ENCODE results near the gene INTS7. TPM values are rescaled to one million over a fixed set of nuclear protein-coding genes. Genes with fewer than 3 reads are reported as not detected.

Gene INTS7
- total RNA-seq, 1 experiment from 2014 or later: 25.3 TPM

DNA sequence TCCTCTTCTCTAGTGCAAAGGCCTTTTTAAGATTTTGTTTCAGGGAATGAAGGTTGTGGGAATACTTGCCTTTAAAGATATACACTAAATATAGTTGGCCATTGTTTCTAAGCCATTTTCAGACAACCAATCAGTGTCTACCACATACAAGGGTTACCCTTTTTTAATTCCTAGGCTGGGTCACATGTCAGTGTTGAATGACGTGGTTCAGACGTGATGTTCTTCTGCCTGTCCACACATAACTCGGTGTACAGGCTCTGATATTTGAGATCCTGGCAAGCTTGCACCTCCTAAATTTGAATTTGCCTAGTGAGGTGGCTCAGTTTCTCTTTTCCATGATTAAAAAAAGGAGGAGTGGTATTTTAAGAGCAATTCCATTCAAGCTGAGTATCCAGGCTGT, 39.0 kb upstream of the INTS7 start:
- peaks cover 71% of the 10 kb centered on the region for H3K36me3 ChIP-seq (ENCODE audit: low read depth, low read length)
- no peaks in the 10 kb centered on the region for H3K27me3 ChIP-seq (ENCODE audit: low read length)
- BruUV-seq (replicated peaks): no TSS peak
- H3K4me1 ChIP-seq (ENCODE audit: insufficient read depth, low read length): no peaks in the 10 kb centered on the region
- H3F3A ChIP-seq (ENCODE audit: low read length, unreplicated experiment): no peaks in the 10 kb centered on the region
- ATAC-seq (no peak), DNase-seq (no peak)
- no peak overlapping the region for H2AFZ ChIP-seq (ENCODE audit: low read length)
- no peaks in the 10 kb centered on the region for H3K9me3 ChIP-seq (ENCODE audit: low read length)
- H3K9ac ChIP-seq (ENCODE audit: low read length): no peak overlapping the region
- TF ChIP-seq EZH2 (IDR thresholded peaks at IDR 0.05; ENCODE audit: low read length, unreplicated experiment) (no peak), EZH2phosphoT487 (IDR thresholded peaks at IDR 0.05; ENCODE audit: borderline replicate concordance, low read length) (no peak)
- TF ChIP-seq, protein P1, sequence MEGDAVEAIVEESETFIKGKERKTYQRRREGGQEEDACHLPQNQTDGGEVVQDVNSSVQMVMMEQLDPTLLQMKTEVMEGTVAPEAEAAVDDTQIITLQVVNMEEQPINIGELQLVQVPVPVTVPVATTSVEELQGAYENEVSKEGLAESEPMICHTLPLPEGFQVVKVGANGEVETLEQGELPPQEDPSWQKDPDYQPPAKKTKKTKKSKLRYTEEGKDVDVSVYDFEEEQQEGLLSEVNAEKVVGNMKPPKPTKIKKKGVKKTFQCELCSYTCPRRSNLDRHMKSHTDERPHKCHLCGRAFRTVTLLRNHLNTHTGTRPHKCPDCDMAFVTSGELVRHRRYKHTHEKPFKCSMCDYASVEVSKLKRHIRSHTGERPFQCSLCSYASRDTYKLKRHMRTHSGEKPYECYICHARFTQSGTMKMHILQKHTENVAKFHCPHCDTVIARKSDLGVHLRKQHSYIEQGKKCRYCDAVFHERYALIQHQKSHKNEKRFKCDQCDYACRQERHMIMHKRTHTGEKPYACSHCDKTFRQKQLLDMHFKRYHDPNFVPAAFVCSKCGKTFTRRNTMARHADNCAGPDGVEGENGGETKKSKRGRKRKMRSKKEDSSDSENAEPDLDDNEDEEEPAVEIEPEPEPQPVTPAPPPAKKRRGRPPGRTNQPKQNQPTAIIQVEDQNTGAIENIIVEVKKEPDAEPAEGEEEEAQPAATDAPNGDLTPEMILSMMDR (conservative IDR thresholded peaks at IDR 0.05; ENCODE audit: low read depth, low read length): no peak
- H3K4me2 ChIP-seq (ENCODE audit: low read length): no peak overlapping the region
- H3K4me3 ChIP-seq (ENCODE audit: low read length): no peak overlapping the region
- H3K79me2 ChIP-seq (ENCODE audit: low read length): no peaks in the 10 kb centered on the region
- ChIA-PET CTCF (no interaction called here), POLR2A (ENCODE audit: unreplicated experiment) (no interaction called here)
- no peaks in the 10 kb centered on the region for H4K20me1 ChIP-seq (ENCODE audit: low read length)
- H3K27ac ChIP-seq (ENCODE audit: low read length): no peak overlapping the region
- intact Hi-C loops (cut with micrococcal nuclease): no loop called here
- H3K9me2 ChIP-seq (replicated peaks; ENCODE audit: low read length): no peaks in the 10 kb centered on the region

DNA sequence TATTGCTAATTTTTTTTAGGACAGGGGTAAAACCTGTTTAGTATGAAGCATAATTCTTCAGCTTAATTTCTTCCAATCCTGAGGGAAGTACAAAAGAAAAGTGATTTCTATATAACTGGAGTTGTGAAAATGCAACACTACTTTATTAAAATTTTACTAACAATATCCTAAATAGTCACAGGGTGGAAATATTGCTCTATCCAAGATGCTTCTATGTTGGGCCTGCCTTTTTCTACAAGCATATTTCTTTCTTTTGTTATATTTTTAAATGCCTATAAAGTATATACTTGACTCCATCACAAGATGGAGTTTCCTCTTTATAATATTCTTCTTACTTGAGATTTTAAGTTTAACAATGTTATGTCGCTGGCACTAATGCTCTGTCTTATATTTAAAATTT, 38.1 kb upstream of the INTS7 start:
- ChIA-PET POLR2A (ENCODE audit: unreplicated experiment) (no interaction called here), CTCF (no interaction called here)
- no peak overlapping the region for H3K9ac ChIP-seq (ENCODE audit: low read length)
- no peak overlapping the region for H3K4me3 ChIP-seq (ENCODE audit: low read length)
- no peak for TF ChIP-seq EZH2phosphoT487 (IDR thresholded peaks at IDR 0.05; ENCODE audit: borderline replicate concordance, low read length)
- no peak for TF ChIP-seq EZH2 (IDR thresholded peaks at IDR 0.05; ENCODE audit: low read length, unreplicated experiment)
- TF ChIP-seq, protein P1 (conservative IDR thresholded peaks at IDR 0.05; ENCODE audit: low read depth, low read length): no peak
- no TSS peak for BruUV-seq (replicated peaks)
- no peaks in the 10 kb centered on the region for H3K4me1 ChIP-seq (ENCODE audit: insufficient read depth, low read length)
- H3K36me3 ChIP-seq (ENCODE audit: low read depth, low read length): peaks cover 65% of the 10 kb centered on the region
- no peak for DNase-seq
- H3K27ac ChIP-seq (ENCODE audit: low read length): no peak overlapping the region
- H3K27me3 ChIP-seq (ENCODE audit: low read length): no peaks in the 10 kb centered on the region
- no peaks in the 10 kb centered on the region for H3K9me2 ChIP-seq (replicated peaks; ENCODE audit: low read length)
- H3K79me2 ChIP-seq (ENCODE audit: low read length): no peaks in the 10 kb centered on the region
- H4K20me1 ChIP-seq (ENCODE audit: low read length): no peaks in the 10 kb centered on the region
- no peak overlapping the region for H3K4me2 ChIP-seq (ENCODE audit: low read length)
- ATAC-seq: no peak
- H3F3A ChIP-seq (ENCODE audit: low read length, unreplicated experiment): no peaks in the 10 kb centered on the region
- H3K9me3 ChIP-seq (ENCODE audit: low read length): no peaks in the 10 kb centered on the region
- no peak overlapping the region for H2AFZ ChIP-seq (ENCODE audit: low read length)
- intact Hi-C loops (cut with micrococcal nuclease): no loop called here

DNA sequence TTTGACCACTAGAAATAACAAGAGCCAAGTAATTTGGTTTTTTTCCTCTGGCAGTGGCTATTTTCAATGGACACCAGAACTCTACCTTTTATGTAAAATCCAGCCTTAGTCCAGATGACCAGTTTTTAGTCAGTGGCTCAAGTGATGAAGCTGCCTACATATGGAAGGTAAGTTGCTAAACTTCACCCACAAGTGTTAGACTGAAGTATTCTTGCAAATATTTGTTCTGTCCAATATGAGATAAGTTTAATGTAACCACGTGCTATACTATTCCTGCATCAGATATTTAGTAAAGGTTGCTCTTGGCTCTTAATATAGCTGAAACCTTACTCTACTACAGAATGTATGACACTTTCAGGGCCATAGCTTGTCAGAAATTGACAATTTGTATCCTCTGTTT, 36.7 kb upstream of the INTS7 start:
- no peak for TF ChIP-seq EZH2 (IDR thresholded peaks at IDR 0.05; ENCODE audit: low read length, unreplicated experiment)
- TF ChIP-seq, protein P1 (conservative IDR thresholded peaks at IDR 0.05; ENCODE audit: low read depth, low read length): no peak
- TF ChIP-seq EZH2phosphoT487 (IDR thresholded peaks at IDR 0.05; ENCODE audit: borderline replicate concordance, low read length): no peak
- Histone ChIP-seq H3K4me3 (ENCODE audit: low read length) (no peak overlapping the region), H2AFZ (ENCODE audit: low read length) (no peak overlapping the region), H3K36me3 (ENCODE audit: low read depth, low read length) (peaks cover 66% of the 10 kb centered on the region), H3K27me3 (ENCODE audit: low read length) (no peaks in the 10 kb centered on the region), H3K9me2 (replicated peaks; ENCODE audit: low read length) (no peaks in the 10 kb centered on the region), H4K20me1 (ENCODE audit: low read length) (no peaks in the 10 kb centered on the region), H3K79me2 (ENCODE audit: low read length) (no peaks in the 10 kb centered on the region), H3F3A (ENCODE audit: low read length, unreplicated experiment) (no peaks in the 10 kb centered on the region), H3K4me1 (ENCODE audit: insufficient read depth, low read length) (no peaks in the 10 kb centered on the region), H3K4me2 (ENCODE audit: low read length) (no peak overlapping the region), H3K9me3 (ENCODE audit: low read length) (no peaks in the 10 kb centered on the region), H3K9ac (ENCODE audit: low read length) (no peak overlapping the region), H3K27ac (ENCODE audit: low read length) (no peak overlapping the region)
- no peak for ATAC-seq
- intact Hi-C loops (cut with micrococcal nuclease): no loop called here
- CTCF ChIA-PET: interaction anchor here (0.6 to 2.1 kb wide), 3 partner anchors 219 to 440 kb away, joined by 3 to 19 read pairs (median 6); no protein-coding TSS in a partner anchor
- POLR2A ChIA-PET (ENCODE audit: unreplicated experiment): no interaction called here
- no TSS peak for BruUV-seq (replicated peaks)
- DNase-seq: no peak
